ENCODE data around the gene KHK.

The KHK gene

DNA sequence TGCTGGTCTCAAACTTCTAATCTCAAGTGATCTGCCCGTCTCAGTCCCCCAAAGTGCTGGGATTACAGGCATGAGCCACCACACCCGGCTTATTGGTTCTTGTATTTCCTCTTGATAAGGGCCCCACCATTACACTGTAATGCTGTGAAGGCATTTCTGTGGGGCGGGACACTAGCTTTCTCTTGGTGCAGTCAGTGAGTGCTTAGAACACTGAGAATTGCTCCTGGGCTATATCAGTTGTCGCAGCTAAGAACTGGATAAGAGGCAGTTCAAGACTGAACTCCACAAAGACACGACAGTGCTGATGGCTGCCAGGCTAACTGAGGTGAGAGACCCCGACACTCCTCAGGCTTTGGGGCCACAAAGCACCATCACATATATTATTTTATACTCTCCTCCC is 2.1 kb downstream of the KHK start:
- no peak overlapping the region for H3K9ac ChIP-seq (ENCODE audit: low read depth, low read length, poor library complexity)
- no peak overlapping the region for H2BK120ac ChIP-seq (ENCODE audit: low read depth, low read length)
- no peak overlapping the region for H3K14ac ChIP-seq (ENCODE audit: low read length)
- H3K27ac ChIP-seq (replicated peaks; ENCODE audit: low read length): no peak overlapping the region
- no peak overlapping the region for H4K91ac ChIP-seq (ENCODE audit: low read depth, low read length, poor library complexity)
- peaks cover 3 to 7% of the 10 kb centered on the region in 2 donors for H3K4me1 ChIP-seq (ENCODE audit: control insufficient read depth in 2 of 2, insufficient read depth in 1 of 2, low read depth in 1 of 2, low read length in 2 of 2)
- no peaks in the 10 kb centered on the region for H3K9me3 ChIP-seq (replicated peaks in 1 of 2; ENCODE audit: control insufficient read depth in 2 of 2, insufficient read depth in 1 of 2, low read depth in 1 of 2, low read length in 2 of 2)
- no peaks in the 10 kb centered on the region for H3K79me1 ChIP-seq (ENCODE audit: low read depth, low read length)
- WGBS, 2 donors (ENCODE audit: extremely low coverage in 2 of 2, insufficient read length in 2 of 2, insufficient replicate concordance in 1 of 2): no CpG with 5 or more reads among the region's 6 CpGs
- no peak overlapping the region for H2BK15ac ChIP-seq (ENCODE audit: low read length)
- no peak for DNase-seq (ENCODE audit: low spot score)
- no peak overlapping the region for H3K4me3 ChIP-seq (ENCODE audit: low read length in 2 of 2)
- H3K27me3 ChIP-seq (ENCODE audit: control insufficient read depth in 3 of 3, insufficient read depth in 3 of 3, low read depth in 1 of 3, low read length in 3 of 3): peaks cover 0 to 6% (median 6%) of the 10 kb centered on the region in 3 experiments
- no peak overlapping the region for H3K4ac ChIP-seq (ENCODE audit: low read length)
- H2AFZ ChIP-seq (ENCODE audit: low read length): no peak overlapping the region
- no peak overlapping the region for H4K8ac ChIP-seq (ENCODE audit: low read depth, low read length)
- no peak overlapping the region for H2AK5ac ChIP-seq (ENCODE audit: low read depth, low read length)
- no peak overlapping the region for H3K23ac ChIP-seq (ENCODE audit: low read depth, low read length, poor library complexity)
- no peak overlapping the region for H2BK5ac ChIP-seq (ENCODE audit: low read length)
- no peak overlapping the region for H2BK12ac ChIP-seq (ENCODE audit: low read length)
- no peak overlapping the region for H3K4me2 ChIP-seq (ENCODE audit: insufficient read depth, low read length, poor library complexity, severe bottlenecking)
- H3K18ac ChIP-seq (ENCODE audit: low read length): no peak overlapping the region
- no peaks in the 10 kb centered on the region for H3K36me3 ChIP-seq (replicated peaks in 1 of 2; ENCODE audit: control insufficient read depth in 2 of 2, insufficient read depth in 2 of 2, low read length in 2 of 2)

DNA sequence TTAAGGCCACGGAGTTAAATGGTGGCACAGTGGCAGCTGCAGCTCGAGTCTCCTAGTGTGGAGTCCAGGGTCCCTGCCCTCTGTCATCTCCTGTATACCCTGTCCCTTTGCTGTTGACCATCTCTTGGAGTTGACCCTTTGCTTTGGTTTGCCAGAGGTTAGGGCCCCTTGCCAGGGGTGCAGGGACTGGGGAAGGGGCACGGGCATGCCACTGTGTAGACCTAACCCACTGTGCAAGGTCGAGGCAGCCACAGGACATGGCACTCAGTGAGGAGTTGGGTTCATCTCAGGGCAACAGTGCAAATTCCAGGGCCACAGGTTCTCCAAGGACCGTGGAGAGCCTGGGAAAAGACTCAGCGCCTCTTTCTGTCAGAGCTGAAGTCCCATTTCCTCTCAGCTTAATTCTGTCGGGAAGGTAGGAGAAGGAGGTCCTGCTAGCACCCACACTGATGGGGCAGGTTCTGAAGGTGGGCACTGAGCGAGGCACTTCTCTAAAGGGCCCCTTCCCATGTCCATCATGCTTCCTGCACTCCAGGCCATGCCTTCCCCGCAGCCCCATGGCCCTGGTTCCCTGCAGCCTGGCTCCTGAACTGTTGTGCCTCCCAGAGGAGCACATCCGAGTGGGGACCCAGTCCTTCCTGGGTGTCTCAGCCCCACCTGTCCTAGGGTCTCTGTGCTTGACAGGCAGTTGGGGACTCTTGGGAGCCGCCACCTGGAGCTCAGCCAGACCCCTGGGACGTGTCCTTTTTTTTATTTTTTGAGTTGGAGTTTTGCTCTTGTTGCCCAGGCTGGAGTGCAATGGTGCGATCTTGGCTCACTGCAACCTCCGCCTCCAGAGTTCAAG is 2.8 kb downstream of the KHK start:
- no peak overlapping the region for H3K27ac ChIP-seq (replicated peaks; ENCODE audit: low read length)
- H2BK5ac ChIP-seq (ENCODE audit: low read length): no peak overlapping the region
- H4K91ac ChIP-seq (ENCODE audit: low read depth, low read length, poor library complexity): no peak overlapping the region
- no peak overlapping the region for H3K18ac ChIP-seq (ENCODE audit: low read length)
- no peaks in the 10 kb centered on the region for H3K9me3 ChIP-seq (replicated peaks in 1 of 2; ENCODE audit: control insufficient read depth in 2 of 2, insufficient read depth in 1 of 2, low read depth in 1 of 2, low read length in 2 of 2)
- H3K9ac ChIP-seq (ENCODE audit: low read depth, low read length, poor library complexity): no peak overlapping the region
- peak overlapping the region; percentile 46 for H3K23ac ChIP-seq (ENCODE audit: low read depth, low read length, poor library complexity)
- peaks cover 0 to 6% (median 6%) of the 10 kb centered on the region in 3 experiments for H3K27me3 ChIP-seq (ENCODE audit: control insufficient read depth in 3 of 3, insufficient read depth in 3 of 3, low read depth in 1 of 3, low read length in 3 of 3)
- no peak overlapping the region for H3K4me2 ChIP-seq (ENCODE audit: insufficient read depth, low read length, poor library complexity, severe bottlenecking)
- H2AK5ac ChIP-seq (ENCODE audit: low read depth, low read length): peak overlapping the region; percentile 34
- no peak for DNase-seq (ENCODE audit: low spot score)
- no CpG with 5 or more reads among the region's 14 CpGs for WGBS, 2 donors (ENCODE audit: extremely low coverage in 2 of 2, insufficient read length in 2 of 2, insufficient replicate concordance in 1 of 2)
- H2AFZ ChIP-seq (ENCODE audit: low read length): no peak overlapping the region
- no peak overlapping the region for H2BK120ac ChIP-seq (ENCODE audit: low read depth, low read length)
- H3K4me1 ChIP-seq (ENCODE audit: control insufficient read depth in 2 of 2, insufficient read depth in 1 of 2, low read depth in 1 of 2, low read length in 2 of 2): peaks cover 3 to 6% of the 10 kb centered on the region in 2 donors
- H3K14ac ChIP-seq (ENCODE audit: low read length): no peak overlapping the region
- H3K79me1 ChIP-seq (ENCODE audit: low read depth, low read length): no peaks in the 10 kb centered on the region
- no peak overlapping the region for H3K4me3 ChIP-seq (ENCODE audit: low read length in 2 of 2)
- H2BK15ac ChIP-seq (ENCODE audit: low read length): no peak overlapping the region
- H3K4ac ChIP-seq (ENCODE audit: low read length): no peak overlapping the region
- H4K8ac ChIP-seq (ENCODE audit: low read depth, low read length): no peak overlapping the region
- peak overlapping the region; percentile 14 for H2BK12ac ChIP-seq (ENCODE audit: low read length)
- H3K36me3 ChIP-seq (replicated peaks in 1 of 2; ENCODE audit: control insufficient read depth in 2 of 2, insufficient read depth in 2 of 2, low read length in 2 of 2): no peaks in the 10 kb centered on the region

DNA sequence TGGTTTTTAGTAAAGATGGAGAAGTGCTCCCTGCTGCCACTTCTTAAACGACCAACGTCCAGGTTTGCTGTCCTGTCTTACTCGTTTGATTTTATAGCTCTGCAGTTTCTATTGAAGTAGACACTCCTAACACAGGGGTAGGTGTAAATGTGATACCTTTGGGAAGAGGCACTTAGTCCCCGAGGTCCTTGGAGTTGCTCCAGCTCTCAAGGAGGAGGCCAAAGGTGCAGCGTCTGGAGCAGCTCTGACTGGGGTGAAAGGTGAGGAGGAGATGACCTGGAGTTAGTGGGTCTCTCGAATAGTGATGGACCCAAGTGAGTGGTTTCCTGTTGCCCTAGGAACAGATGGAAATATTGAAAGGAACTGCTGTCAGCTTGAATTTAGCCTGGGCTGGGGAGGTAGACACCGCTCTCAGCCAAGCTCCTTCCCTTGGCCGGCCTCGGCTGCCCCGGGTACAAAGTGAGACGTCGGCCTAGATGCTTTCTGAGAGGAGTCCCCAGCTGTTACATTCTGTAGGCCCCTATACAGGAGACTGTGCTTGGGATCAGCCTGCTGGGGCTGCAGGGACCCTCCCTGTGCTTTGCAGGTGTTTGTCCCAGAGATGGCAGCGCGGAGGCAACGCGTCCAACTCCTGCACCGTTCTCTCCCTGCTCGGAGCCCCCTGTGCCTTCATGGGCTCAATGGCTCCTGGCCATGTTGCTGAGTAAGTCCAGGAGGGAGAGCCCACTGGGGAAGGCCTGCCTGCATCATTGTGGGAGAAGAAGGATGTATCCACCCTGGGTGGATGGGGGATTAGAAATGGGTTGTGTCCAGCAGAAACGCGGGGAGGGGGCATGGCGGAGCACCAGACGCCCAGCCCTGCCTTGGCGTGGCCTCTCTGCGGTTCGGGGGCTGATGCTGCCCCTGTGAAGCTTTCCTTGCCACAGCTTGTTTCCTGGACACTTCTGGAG is 5.4 kb downstream of the KHK start:
- Histone ChIP-seq H3K27ac (replicated peaks; ENCODE audit: low read length) (no peak overlapping the region), H2BK120ac (ENCODE audit: low read depth, low read length) (no peak overlapping the region), H4K91ac (ENCODE audit: low read depth, low read length, poor library complexity) (no peak overlapping the region), H3K14ac (ENCODE audit: low read length) (peak overlapping the region; percentile 58), H3K23ac (ENCODE audit: low read depth, low read length, poor library complexity) (no peak overlapping the region), H2AK5ac (ENCODE audit: low read depth, low read length) (peak overlapping the region; percentile 81), H3K79me1 (ENCODE audit: low read depth, low read length) (no peaks in the 10 kb centered on the region), H4K8ac (ENCODE audit: low read depth, low read length) (peak overlapping the region; percentile 6), H3K4me3 (ENCODE audit: low read length in 2 of 2) (no peak overlapping the region), H3K18ac (ENCODE audit: low read length) (no peak overlapping the region), H2AFZ (ENCODE audit: low read length) (no peak overlapping the region), H2BK12ac (ENCODE audit: low read length) (no peak overlapping the region), H2BK5ac (ENCODE audit: low read length) (no peak overlapping the region), H3K4ac (ENCODE audit: low read length) (no peak overlapping the region), H3K9me3 (replicated peaks in 1 of 2; ENCODE audit: control insufficient read depth in 2 of 2, insufficient read depth in 1 of 2, low read depth in 1 of 2, low read length in 2 of 2) (no peaks in the 10 kb centered on the region), H3K27me3 (ENCODE audit: control insufficient read depth in 3 of 3, insufficient read depth in 3 of 3, low read depth in 1 of 3, low read length in 3 of 3) (peaks cover 0 to 6% (median 0%) of the 10 kb centered on the region in 3 experiments), H3K36me3 (replicated peaks in 1 of 2; ENCODE audit: control insufficient read depth in 2 of 2, insufficient read depth in 2 of 2, low read length in 2 of 2) (no peaks in the 10 kb centered on the region), H3K4me2 (ENCODE audit: insufficient read depth, low read length, poor library complexity, severe bottlenecking) (no peak overlapping the region), H3K4me1 (ENCODE audit: control insufficient read depth in 2 of 2, insufficient read depth in 1 of 2, low read depth in 1 of 2, low read length in 2 of 2) (peaks cover 0 to 2% of the 10 kb centered on the region in 2 donors), H2BK15ac (ENCODE audit: low read length) (no peak overlapping the region), H3K9ac (ENCODE audit: low read depth, low read length, poor library complexity) (no peak overlapping the region)
- DNase-seq (ENCODE audit: low spot score): no peak
- WGBS, 2 donors (ENCODE audit: extremely low coverage in 2 of 2, insufficient read length in 2 of 2, insufficient replicate concordance in 1 of 2): no CpG with 5 or more reads among the region's 25 CpGs

Data from neuronal stem cell (in vitro differentiated cells).